Tibial nerve (tissue), 4 donors: ENCODE results near the gene RASSF8. TPM values are rescaled to one million over a fixed set of nuclear protein-coding genes. Genes with fewer than 3 reads are reported as not detected.
A peak's percentile ranks its signal among the peaks of the same experiment; 100 is the strongest.

Experiments
- DNase-seq, 2 donors: peaks; one replicate each; pipeline ENCODE4 v3.0.0-alpha.2; 2019; ENCODE audit warnings: low spot score in 2 of 2
- H3K27ac ChIP-seq, 4 donors: fragments of 200-600 bp; sonication (generic) in 3 of 4; one replicate each; pipeline ENCODE4 v1.5.1; 2017 to 2019; ENCODE audit warnings: mild to moderate bottlenecking in 1 of 4
- H3K27me3 ChIP-seq, 2 donors: fragments of 200-600 bp; sonication (generic) in 1 of 2; one replicate each; pipeline versions ENCODE4 v1.5.1 to v1.6.0; 2017 to 2019
- H3K36me3 ChIP-seq, 3 donors: fragments of 200-600 bp; sonication (generic); one replicate each; pipeline ENCODE4 v1.5.1; 2018 to 2019
- H3K4me1 ChIP-seq, 4 donors: fragments of 200-600 bp; sonication (generic) in 3 of 4; one replicate each; pipeline ENCODE4 v1.5.1; 2017 to 2019
- H3K4me3 ChIP-seq, 4 donors: fragments of 200-600 bp; sonication (generic) in 3 of 4; one replicate each; pipeline ENCODE4 v1.5.1; 2017 to 2019; ENCODE audit warnings: mild to moderate bottlenecking in 1 of 4, moderate library complexity in 1 of 4
- H3K9me3 ChIP-seq, 4 donors: fragments of 200-600 bp; sonication (generic) in 3 of 4; one replicate each; pipeline ENCODE4 v1.5.1; 2017 to 2019
- EP300 ChIP-seq, 2 donors: sonication (generic); formaldehyde crosslinking; IDR thresholded peaks; one replicate each; pipeline ENCODE4 v1.6.1; 2017; ENCODE audit warnings: antibody characterized with exemption in 2 of 2, mild to moderate bottlenecking in 1 of 2
- POLR2A ChIP-seq, 2 donors: fragments of 450-650 bp; IDR thresholded peaks; one replicate each; pipeline ENCODE4 v1.6.1; 2017; ENCODE audit warnings: antibody characterized with exemption in 2 of 2, mild to moderate bottlenecking in 2 of 2, moderate library complexity in 2 of 2
- WGBS, 2 donors: methylation state at CpG; one replicate each; pipeline ENCODE4 v1.1.5; 2018; 5-methylcytosine and 5-hydroxymethylcytosine counted together
- total RNA-seq, 4 donors: library from RNA; depleted of rRNA; stranded (reverse); fragments of >200 nt; gene quantifications; one replicate each; pipeline ENCODE4 v1.1.0, GENCODE V29; 2016
- TF ChIP-seq, protein P1 (sequence below), 5 experiments: fragments of 200-600 bp in 3 of 5; fragments of 450-650 bp in 2 of 5; sonication (generic) in 3 of 5; IDR thresholded peaks; one replicate each; pipeline ENCODE4 v1.5.1; 2016 to 2019; ENCODE audit warnings: antibody characterized with exemption in 5 of 5, mild to moderate bottlenecking in 3 of 5, moderate library complexity in 2 of 5

Gene RASSF8
- total RNA-seq, 4 donors from 2014 or later, result 42.9 to 87.2 (median 76.1) TPM

DNA sequence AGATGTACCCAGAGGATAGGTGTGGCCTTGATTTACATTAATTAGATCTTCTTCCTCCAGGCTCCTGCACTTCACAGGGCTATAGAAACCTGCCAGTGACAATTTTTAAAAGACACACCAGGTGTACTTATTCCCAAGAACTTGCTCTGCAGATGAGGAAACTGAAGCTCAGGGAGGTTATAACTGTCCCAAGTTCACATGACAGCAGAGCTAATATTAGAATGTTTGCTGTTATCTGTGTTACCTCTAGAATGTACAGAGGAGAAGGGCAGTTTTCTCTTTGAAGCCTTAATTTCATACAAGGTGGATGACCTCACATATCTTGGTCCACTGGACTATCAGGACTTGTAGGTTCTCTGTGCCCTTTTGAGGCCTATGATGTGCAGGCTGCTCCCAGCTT lies 27.7 kb downstream of the RASSF8 start:
- Histone ChIP-seq H3K27ac (peak overlapping the region in 1 of 4 donors; percentile 41), H3K4me3 (no peak overlapping the region), H3K4me1 (peaks cover 0 to 67% (median 0%) of the 10 kb centered on the region in 4 donors), H3K27me3 (no peaks in the 10 kb centered on the region), H3K36me3 (no peaks in the 10 kb centered on the region), H3K9me3 (no peaks in the 10 kb centered on the region)
- TF ChIP-seq POLR2A (IDR thresholded peaks at IDR 0.05), result no peak
- no peak for TF ChIP-seq EP300 (IDR thresholded peaks at IDR 0.05)
- TF ChIP-seq, protein P1, sequence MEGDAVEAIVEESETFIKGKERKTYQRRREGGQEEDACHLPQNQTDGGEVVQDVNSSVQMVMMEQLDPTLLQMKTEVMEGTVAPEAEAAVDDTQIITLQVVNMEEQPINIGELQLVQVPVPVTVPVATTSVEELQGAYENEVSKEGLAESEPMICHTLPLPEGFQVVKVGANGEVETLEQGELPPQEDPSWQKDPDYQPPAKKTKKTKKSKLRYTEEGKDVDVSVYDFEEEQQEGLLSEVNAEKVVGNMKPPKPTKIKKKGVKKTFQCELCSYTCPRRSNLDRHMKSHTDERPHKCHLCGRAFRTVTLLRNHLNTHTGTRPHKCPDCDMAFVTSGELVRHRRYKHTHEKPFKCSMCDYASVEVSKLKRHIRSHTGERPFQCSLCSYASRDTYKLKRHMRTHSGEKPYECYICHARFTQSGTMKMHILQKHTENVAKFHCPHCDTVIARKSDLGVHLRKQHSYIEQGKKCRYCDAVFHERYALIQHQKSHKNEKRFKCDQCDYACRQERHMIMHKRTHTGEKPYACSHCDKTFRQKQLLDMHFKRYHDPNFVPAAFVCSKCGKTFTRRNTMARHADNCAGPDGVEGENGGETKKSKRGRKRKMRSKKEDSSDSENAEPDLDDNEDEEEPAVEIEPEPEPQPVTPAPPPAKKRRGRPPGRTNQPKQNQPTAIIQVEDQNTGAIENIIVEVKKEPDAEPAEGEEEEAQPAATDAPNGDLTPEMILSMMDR (IDR thresholded peaks at IDR 0.05), result no peak
- DNase-seq, result no peak

- WGBS, 2 donors, result 47 to 50% methylated on average over 2 of the region's 2 CpGs
- DNase-seq, result no peak
- no peaks in the 10 kb centered on the region for H3K36me3 ChIP-seq
- H3K4me1 ChIP-seq, result peaks cover 0 to 66% (median 0%) of the 10 kb centered on the region in 4 donors
- no peaks in the 10 kb centered on the region for H3K27me3 ChIP-seq
- H3K27ac ChIP-seq, result no peak overlapping the region
- H3K4me3 ChIP-seq, result no peak overlapping the region
- no peaks in the 10 kb centered on the region for H3K9me3 ChIP-seq
- TF ChIP-seq EP300 (IDR thresholded peaks at IDR 0.05) (no peak), POLR2A (IDR thresholded peaks at IDR 0.05) (no peak)
- TF ChIP-seq, protein P1 (IDR thresholded peaks at IDR 0.05), result no peak
Observed at GRCh38 chr12:25988505-25988904, 30.0 kb downstream of the RASSF8 start.

GRCh38 chr12:25990495-25990894 lies 32.0 kb downstream of the RASSF8 start:
- no peaks in the 10 kb centered on the region for H3K36me3 ChIP-seq
- H3K4me1 ChIP-seq, result peaks cover 0 to 75% (median 5%) of the 10 kb centered on the region in 4 donors
- no peak overlapping the region for H3K27ac ChIP-seq
- H3K9me3 ChIP-seq, result no peaks in the 10 kb centered on the region
- 79 to 80% methylated on average over 2 of the region's 2 CpGs for WGBS, 2 donors
- H3K27me3 ChIP-seq, result no peaks in the 10 kb centered on the region
- DNase-seq, result no peak
- TF ChIP-seq EP300 (IDR thresholded peaks at IDR 0.05), result no peak
- no peak overlapping the region for H3K4me3 ChIP-seq

GRCh38 chr12:25992026-25992782 lies 33.7 kb downstream of the RASSF8 start:
- WGBS, 2 donors, result 78 to 87% methylated on average over 4 of the region's 4 CpGs
- Histone ChIP-seq H3K4me1 (peaks cover 0 to 75% (median 8%) of the 10 kb centered on the region in 4 donors), H3K27me3 (no peaks in the 10 kb centered on the region), H3K36me3 (no peaks in the 10 kb centered on the region), H3K4me3 (no peak overlapping the region), H3K27ac (no peak overlapping the region), H3K9me3 (no peaks in the 10 kb centered on the region)
- TF ChIP-seq, protein P1 (IDR thresholded peaks at IDR 0.05), result no peak
- TF ChIP-seq POLR2A (IDR thresholded peaks at IDR 0.05), result no peak
- TF ChIP-seq EP300 (IDR thresholded peaks at IDR 0.05), result no peak
- DNase-seq, result no peak

DNA sequence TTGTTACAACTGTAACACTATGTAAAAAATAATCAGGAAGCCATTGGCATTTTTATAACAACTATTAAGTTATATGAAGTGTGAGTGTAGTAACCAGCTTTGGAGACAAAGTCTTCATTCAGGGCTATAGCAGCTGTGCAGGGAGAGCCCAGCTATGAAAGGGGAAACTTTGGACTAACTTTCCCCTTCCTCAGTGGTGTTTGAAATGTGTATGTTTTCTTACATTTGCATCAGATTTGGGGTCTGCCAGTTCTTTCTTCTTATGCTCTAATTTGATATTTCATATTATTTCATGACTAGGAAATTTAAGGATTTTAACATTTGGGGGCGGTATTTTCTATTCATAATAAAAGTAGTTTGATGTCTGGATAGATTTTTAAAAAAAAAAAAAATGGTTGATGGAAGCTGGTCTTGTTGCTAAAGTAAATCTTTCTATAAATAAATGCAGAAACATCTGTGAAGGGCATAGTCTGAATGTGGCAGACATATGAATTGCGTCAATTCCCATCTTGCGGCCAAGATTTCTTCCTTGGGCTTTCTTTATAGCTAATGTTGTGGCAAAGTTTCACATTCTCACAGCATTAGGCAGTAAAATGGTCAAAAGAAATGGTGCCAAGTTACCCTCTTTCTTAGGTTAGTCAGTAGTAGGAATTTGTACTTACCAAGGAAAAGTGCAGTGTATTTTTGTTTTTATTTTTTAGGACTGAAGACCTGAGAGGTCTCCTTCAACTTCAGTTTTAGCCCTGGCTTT lies 35.6 kb downstream of the RASSF8 start:
- Histone ChIP-seq H3K27me3 (no peaks in the 10 kb centered on the region), H3K4me1 (peaks cover 0 to 71% (median 12%) of the 10 kb centered on the region in 4 donors), H3K36me3 (no peaks in the 10 kb centered on the region), H3K27ac (peak overlapping the region in 2 of 4 donors; percentile 41 to 64), H3K9me3 (no peaks in the 10 kb centered on the region), H3K4me3 (no peak overlapping the region)
- DNase-seq, result no peak
- WGBS, 2 donors, result 43 to 51% methylated on average over 3 of the region's 3 CpGs
- TF ChIP-seq, protein P1 (IDR thresholded peaks at IDR 0.05), result no peak
